ENCODE data around the gene FAR1. TPM values are rescaled to one million over a fixed set of nuclear protein-coding genes. Genes with fewer than 3 reads are reported as not detected.

The FAR1 gene
- total and polyA plus RNA-seq, 2 experiments from 2014 or later: 25.4 to 45.2 TPM

DNA sequence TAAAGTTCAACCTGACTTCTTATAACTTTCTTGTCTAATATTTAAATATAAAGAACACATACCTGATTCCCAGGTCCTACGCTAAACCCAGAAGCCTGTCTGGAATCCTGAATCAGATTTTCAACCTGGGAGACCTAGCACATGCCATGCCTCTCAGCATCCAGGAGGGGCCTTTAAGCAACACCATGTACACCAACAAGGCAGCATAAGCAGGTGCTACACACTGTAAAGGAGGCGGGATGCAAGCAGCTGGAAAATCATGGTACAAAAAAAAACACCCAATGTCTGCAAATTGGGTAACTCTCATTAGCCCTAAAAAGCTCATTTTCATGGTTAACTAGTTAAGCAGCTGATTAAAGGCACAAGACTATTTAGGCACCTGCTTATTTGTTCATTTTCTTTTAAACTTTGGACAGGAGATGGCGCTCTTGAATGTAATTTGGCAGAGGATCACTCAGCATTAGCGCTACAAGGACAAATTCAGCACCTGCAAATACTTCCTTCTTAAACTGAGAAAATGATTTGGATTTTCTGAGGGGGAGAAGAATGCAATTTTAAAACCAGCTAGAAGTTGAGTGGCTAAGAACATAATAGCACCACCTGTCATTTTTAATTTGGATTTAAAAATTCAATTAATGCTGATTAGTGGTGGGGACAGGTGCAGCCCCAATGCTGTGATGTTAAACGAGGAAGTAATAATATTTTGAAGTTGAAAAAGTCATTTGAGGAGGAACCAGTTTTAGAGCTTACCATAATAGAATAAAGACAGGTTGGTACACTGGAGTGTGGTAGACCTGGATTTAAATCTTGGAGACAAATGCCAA, 104.0 kb downstream of the FAR1 start:
- Histone ChIP-seq H3K9me3 (ENCODE audit: low read depth) (no peaks in the 10 kb centered on the region), H3K4me1 (ENCODE audit: low read depth) (no peaks in the 10 kb centered on the region), H3K4me3 (no peak overlapping the region), H3K27me3 (peaks cover 5% of the 10 kb centered on the region), H3K27ac (no peak overlapping the region), H3K36me3 (no peaks in the 10 kb centered on the region)
- peak; percentile 79 to 83 for DNase-seq (ENCODE audit: low read depth in 1 of 2, low spot score in 1 of 2)
- TF ChIP-seq, protein P1, sequence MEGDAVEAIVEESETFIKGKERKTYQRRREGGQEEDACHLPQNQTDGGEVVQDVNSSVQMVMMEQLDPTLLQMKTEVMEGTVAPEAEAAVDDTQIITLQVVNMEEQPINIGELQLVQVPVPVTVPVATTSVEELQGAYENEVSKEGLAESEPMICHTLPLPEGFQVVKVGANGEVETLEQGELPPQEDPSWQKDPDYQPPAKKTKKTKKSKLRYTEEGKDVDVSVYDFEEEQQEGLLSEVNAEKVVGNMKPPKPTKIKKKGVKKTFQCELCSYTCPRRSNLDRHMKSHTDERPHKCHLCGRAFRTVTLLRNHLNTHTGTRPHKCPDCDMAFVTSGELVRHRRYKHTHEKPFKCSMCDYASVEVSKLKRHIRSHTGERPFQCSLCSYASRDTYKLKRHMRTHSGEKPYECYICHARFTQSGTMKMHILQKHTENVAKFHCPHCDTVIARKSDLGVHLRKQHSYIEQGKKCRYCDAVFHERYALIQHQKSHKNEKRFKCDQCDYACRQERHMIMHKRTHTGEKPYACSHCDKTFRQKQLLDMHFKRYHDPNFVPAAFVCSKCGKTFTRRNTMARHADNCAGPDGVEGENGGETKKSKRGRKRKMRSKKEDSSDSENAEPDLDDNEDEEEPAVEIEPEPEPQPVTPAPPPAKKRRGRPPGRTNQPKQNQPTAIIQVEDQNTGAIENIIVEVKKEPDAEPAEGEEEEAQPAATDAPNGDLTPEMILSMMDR (IDR thresholded peaks at IDR 0.05; ENCODE audit: low read depth, low read length): peak; percentile 46

DNA sequence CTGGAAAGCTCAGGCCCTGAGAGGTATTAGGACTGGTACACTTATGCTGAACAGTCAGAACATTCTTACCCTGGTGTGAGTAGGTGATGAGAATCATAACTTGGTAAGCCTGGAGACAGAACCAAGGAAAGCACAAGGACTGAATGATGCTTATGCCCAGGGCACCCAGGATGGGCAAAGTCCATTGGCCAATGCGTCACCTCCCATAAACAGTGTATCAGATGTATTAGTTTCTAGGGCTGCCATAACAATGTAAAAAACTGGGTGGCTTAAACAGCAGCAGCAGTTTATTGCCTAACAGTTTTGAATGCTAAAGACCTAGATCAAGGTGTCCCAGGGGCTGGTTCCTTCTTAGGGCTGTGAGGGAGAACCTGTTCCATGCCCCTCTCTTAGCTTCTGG, 107.0 kb downstream of the FAR1 start:
- no peak for DNase-seq (ENCODE audit: low read depth in 1 of 2, low spot score in 1 of 2)
- Histone ChIP-seq H3K4me1 (ENCODE audit: low read depth) (no peaks in the 10 kb centered on the region), H3K27me3 (peaks cover 5% of the 10 kb centered on the region), H3K9me3 (ENCODE audit: low read depth) (no peaks in the 10 kb centered on the region), H3K27ac (no peak overlapping the region), H3K36me3 (no peaks in the 10 kb centered on the region), H3K4me3 (no peak overlapping the region)
- TF ChIP-seq, protein P1 (IDR thresholded peaks at IDR 0.05; ENCODE audit: low read depth, low read length): no peak

DNA sequence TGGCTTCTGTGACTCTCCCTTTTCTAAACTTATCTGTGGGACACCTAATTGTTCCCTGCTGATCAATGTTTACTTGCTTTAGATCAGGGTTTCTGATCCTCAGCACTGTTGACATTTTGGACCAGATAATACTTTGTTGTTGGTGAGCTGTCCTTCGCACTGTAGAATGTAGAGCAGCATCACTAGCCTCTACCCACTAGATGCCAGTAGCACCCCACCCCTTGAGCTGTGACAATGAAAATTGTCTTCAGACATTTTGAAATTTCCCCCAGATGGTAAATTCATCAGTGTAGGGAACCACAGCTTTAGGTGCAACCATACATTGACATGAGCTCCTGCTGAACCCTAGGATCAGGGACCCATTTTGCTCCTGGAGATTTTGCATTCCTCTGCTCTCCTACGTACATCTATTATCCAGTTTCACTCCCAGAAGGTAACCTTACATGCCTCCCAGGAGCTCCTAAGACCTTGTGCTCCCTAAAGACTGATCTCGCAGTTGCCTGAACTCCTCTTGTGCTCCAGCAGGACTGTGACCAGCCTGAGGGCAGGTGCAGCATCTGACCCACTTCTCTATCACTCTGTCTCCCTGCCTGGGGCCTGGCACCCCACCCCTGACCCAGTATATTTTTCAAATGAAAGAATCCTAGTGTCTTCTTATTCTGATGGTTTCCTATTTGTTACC, 107.8 kb downstream of the FAR1 start:
- TF ChIP-seq, protein P1 (IDR thresholded peaks at IDR 0.05; ENCODE audit: low read depth, low read length): peak; percentile 22
- Histone ChIP-seq H3K27ac (no peak overlapping the region), H3K36me3 (no peaks in the 10 kb centered on the region), H3K27me3 (no peaks in the 10 kb centered on the region), H3K4me3 (no peak overlapping the region), H3K9me3 (ENCODE audit: low read depth) (no peaks in the 10 kb centered on the region), H3K4me1 (ENCODE audit: low read depth) (no peaks in the 10 kb centered on the region)
- DNase-seq (ENCODE audit: low read depth in 1 of 2, low spot score in 1 of 2): no peak

DNA sequence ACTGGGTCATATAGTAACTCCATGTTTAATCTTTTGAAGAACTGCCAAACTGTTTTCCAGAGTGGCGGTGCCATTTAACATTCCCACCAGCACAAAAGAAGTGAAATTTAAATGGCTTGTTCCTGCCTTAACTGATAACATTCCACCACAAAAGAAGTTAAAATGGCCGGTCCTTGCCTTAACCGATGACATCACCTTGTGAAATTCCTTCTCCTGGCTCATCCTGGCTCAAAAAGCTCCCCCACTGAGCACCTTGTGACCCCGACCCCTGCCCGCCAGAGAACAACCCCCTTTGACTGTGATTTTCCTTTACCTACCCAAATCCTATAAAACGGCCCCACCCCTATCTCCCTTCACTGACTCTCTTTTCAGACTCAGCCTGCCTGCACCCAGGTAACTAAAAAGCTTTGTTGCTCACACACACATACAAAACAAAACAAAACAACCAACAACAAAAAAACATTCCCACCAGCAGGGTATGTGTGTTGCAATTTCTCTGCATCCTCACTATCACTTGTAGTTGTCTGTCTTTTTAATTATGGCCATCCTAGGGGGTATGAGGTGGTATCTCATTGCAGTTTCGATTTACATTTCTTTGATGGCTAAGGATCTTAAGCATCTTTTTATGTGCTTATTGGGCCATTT, 109.0 kb downstream of the FAR1 start:
- no peak for DNase-seq (ENCODE audit: low read depth in 1 of 2, low spot score in 1 of 2)
- Histone ChIP-seq H3K27me3 (no peaks in the 10 kb centered on the region), H3K4me1 (ENCODE audit: low read depth) (no peaks in the 10 kb centered on the region), H3K27ac (no peak overlapping the region), H3K4me3 (no peak overlapping the region), H3K36me3 (no peaks in the 10 kb centered on the region), H3K9me3 (ENCODE audit: low read depth) (no peaks in the 10 kb centered on the region)
- TF ChIP-seq, protein P1 (IDR thresholded peaks at IDR 0.05; ENCODE audit: low read depth, low read length): no peak

DNA sequence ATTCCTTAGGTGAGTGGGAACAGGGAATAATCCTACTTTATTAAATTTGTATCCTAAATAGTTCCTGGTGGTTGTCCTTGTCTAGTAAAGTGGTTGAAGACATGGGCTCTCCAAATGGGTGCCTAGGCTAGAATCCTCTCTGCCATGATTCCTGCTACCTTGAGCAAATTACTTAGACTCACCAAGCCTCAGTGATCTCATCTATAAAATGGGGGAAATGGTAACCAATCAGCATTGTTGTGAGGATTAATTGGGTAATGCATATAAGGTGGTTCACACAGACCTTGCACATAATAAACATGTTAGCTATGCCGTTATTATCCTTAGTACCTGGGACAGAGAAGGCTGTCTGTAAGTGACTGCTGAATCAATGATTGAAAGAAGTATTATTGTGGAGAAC, 109.9 kb downstream of the FAR1 start:
- no peaks in the 10 kb centered on the region for H3K27me3 ChIP-seq
- no peaks in the 10 kb centered on the region for H3K4me1 ChIP-seq (ENCODE audit: low read depth)
- H3K9me3 ChIP-seq (ENCODE audit: low read depth): no peaks in the 10 kb centered on the region
- no peaks in the 10 kb centered on the region for H3K36me3 ChIP-seq
- H3K27ac ChIP-seq: no peak overlapping the region
- no peak for DNase-seq (ENCODE audit: low read depth in 1 of 2, low spot score in 1 of 2)
- H3K4me3 ChIP-seq: no peak overlapping the region
- TF ChIP-seq, protein P1 (IDR thresholded peaks at IDR 0.05; ENCODE audit: low read depth, low read length): no peak

Data from cardiac muscle cell (in vitro differentiated cells and primary cell).